NCI-H748 (cell line): ENCODE results near the gene PPIF.

Source experiments
- DNase-seq: peaks from one replicate; lab custom pipeline; 2025; ENCODE audit not compliant: unreplicated experiment; lab: John Stamatoyannopoulos, UW

The PPIF gene

DNA sequence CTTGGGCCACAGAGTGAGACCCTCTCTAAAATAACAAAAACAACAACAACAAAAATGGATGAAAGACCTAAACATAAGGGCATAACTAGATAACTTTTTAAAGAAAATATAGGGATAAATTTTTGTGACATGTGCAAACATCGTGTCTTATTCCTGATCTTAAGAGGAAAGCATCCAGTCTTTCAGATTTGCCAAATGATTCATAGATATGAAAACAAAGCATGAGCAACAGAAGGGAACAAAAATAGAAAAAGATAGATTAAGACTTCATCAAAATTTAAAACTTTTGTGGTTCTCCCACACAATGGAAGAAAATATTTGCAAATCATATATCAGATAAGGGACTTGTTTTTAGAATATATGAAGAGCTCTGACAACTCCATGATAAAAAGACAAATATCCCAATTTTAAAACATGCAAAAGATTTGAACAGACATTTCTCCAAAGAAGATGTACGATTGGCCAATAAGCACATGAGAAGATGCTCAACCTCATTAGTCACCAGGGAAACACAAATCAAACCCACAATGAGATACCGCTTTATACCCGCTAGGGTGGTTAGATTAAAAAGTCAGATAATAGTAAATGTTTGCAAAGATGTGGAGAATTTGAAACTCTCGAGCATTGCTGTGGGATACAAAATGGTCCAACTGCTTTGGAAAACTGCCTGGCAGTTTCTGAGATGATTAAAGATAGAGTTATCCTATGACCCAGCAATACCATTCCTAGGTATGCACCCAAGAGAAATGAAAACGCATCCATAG lies 20.3 kb downstream of the PPIF start:
- no peak for DNase-seq

DNA sequence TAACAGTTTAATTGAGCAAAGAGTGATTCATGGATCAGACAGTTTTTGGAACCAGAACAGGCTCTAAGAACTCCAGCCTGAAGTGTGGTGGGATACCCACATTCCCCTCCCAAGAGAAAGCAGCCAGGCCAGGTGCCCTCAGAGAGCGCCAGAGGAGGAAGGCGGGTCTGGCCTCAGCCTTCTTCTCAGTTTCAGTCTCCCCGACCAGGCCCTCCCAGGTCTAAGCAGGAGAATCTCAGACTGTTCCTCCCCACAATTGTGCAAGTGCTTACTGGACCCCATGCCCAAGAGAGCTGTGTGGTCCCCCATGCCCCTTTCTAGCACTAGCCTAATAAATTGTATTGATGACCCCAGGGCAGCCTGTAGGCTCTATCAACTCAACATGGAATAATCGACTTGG lies 25.6 kb downstream of the PPIF start:
- DNase-seq = no peak

GRCh38 chr10:79374312-79375191 lies 27.3 kb downstream of the PPIF start:
- DNase-seq = peak; percentile 53

DNA sequence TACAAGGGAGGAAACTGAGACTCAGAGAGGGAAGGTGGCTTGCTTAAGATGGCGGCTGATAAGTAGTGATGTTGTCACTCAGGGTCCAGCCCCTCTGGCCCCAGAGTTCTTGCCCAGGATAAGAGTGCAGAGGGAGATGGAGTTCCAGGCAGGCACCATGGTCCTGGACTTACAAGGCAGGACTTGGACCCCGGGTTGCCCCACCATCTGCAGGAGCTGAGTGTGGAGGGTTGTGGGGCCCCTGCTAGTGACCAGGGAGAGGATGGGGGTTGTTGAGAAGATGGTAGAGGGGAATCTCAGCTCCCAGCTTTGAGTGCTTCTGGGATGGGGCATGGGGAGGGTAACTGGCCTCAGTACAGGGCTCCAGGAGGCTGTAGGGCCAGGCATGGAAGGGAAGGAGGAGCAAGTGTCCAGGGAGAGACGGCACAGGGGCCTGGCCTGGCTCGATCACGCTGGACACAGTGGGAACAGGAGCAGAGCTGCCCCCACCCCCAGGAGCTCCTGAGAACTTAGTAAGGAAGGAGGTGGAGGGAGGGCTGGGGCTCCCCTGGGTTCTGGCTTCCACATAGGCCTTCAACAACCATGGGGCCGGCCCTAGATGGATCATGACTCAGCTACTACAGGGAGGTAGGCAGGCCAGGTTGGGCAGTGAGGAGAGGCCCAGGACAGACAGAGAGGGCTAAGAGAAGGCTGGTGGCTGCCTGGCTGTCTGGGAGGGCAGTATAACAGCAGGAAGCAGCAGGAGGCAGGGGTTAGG lies 28.2 kb downstream of the PPIF start:
- DNase-seq = no peak

DNA sequence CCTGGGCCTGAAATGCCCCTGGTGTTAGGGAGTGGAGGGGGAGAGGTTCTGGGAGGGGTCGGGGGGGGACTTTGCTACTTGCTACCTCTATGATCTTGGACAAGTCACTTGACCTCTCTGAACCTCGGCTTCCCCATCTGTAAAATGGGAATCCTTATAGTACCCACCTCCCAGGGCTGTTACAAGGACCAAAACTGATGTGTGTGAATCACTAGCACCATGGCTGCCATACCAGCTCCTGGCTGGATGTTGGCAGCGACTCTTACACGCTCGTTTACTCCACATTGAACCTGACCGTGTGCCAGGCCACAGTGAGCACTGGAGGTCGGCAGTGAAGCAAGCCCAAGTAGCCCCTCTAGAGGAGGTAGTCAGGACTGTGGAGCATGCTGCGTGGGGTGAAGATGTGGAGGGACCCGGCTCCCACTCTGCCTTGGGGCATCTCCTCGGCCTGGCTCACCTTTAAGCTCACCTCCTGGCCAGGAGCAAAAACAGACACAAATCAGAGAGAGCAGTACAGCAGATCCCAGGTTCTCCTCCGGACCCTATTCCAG lies 28.9 kb downstream of the PPIF start:
- DNase-seq = no peak

DNA sequence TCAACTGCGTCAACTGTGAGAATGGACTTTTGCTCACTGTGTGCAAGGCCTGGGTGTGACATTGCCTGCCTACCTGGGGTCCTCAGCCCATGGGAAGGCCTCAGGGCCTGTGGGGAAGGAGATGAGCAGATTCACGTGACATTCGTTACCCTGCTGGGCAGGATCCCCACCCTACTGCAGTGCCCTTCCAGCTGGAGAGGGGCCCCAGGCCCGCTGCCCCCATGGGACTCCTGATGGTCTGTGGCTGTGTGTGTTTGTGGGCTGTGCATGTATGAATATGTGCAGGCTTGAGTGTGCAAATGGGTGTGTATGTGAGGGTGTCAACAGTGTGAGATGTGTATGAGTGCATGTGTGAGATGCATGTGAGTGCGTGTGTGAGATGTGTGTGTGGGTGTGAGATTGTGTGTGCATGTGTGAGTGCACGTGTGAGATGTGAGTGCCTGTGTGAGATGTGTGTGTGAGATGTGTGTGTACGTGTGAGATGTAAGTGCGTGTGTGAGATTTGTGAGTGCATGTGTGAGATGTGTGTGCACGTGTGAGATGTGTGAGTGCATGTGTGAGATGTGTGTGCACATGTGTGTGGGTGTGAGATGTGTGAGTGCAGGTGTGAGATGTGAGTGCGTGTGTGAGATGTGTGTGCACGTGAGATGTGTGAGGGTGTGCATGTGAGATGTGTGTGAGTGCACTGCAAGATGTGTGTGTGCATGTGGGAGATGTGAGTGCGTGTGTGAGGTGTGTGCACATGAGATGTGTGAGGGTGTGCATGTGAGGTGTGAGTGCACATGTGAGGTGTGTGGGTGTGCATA lies 29.7 kb downstream of the PPIF start:
- no peak for DNase-seq

DNA sequence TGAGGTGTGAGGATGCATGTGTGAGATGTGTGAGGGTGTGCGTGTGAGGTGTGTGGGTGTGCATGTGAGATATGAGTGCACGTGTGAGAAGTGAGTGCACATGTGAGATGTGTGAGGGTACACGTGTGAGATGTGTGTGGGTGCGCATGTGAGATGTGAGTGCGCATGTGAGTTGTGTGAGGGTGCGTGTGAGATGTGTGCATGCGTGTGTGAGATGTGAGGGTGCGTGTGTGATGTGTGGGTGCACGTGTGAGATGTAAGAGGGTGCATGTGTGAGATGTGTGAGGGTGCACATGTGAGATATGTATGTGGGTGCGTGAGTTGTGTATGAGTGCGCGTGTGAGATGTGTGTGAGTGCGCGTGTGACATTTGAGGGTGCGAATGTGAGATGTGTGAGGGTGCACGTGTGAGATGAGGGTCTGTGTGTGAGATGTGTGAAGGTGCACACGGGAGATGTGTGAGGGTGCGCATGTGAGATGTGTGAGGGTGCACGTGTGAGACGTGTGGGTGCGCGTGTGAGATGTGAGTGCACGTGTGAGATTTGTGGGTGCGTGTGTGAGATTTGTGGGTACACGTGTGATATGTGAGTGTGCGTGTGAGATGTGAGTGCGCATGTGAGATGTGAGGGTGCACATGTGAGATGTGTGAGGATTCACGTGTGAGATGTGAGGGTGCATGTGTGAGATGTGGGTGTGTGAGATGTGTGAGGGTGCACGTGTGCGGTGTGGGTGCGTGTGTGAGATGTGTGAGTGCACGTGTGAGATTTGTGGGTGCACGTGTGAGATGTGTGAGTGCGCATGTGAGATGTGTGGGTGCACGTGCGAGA lies 30.5 kb downstream of the PPIF start:
- no peak for DNase-seq

DNA sequence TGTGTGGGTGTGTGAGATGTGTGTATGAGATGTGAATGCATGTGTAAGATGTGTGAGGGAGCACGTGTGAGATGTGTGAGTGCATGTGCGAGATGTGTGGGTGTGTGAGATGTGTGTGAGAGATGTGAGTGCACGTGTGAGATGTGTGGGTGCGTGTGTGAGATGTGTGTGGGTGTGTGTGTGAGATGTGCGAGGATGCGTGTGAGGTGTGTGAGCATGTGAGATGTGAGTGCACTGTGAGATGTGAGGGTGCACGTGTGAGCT lies 31.0 kb downstream of the PPIF start:
- DNase-seq = no peak

DNA sequence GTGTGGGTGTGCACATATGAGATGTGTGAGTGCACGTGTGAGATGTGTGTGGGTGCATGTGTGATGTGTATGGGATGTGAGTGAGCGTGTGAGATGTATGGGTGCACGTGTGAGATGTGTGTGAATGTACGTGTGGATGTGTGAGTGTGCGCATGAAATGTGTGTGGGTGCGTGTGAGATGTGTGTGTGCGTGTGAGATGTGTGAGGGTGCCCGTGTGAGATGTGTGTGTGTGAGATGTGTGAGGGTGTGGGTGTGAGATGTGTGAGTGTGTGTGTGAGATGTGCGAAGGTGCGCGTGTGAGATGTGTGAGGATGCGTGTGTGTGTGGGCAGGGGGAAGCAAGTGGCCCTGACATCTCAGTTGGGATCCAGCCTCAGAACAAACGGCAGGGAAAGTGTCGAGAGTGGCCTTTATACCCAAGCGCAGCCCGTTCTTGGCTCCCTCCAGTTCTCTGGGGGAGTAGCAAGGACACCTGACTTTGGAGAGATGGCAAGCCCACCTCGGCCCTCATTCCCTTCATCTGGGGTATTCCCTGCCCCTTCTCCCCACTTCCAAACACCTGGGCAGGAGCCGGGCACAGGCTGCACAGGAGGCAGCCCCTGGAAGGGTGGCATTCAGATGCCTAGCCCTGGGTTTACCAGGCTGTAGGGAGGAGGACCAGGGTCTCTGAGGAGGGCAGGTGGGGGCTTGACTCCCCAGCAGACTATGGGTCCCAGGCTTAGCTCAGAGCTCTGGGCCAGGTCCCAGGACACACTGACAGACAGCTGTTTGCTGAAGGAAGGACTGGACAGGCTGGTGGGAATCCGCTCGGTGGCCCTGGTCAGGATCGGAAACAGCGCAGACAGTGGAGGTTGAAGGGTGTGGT lies 31.6 kb downstream of the PPIF start:
- no peak for DNase-seq

DNA sequence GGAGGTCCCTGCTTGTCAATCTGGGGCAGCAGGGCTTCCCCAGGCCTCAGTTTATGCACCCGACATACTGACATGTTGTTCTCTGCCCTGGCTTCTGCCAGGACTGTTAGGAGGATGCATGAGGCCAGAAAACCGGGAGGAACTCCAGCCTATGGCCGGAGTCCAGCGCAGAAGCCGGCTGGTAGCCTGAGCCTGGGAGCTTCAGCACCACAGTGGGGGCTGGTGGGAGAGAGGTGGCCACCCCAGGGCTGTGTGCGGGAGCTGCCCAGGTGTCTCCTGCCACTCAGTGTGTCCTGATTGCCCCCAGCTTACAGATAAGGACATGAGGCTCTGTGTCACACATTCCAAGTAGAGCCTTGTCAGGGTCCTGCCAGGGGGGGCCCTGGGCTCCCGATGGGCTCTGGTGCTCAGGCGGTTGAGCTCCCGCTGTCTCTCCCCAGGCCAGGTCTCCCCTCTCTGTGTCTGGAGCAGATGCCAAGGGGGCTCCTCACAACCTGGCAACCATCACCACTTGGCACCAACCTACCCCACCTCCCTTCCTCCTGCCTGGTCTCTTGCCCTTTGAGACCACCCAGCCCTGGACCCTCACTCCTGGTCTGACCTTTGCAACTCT lies 32.3 kb downstream of the PPIF start:
- DNase-seq = no peak

DNA sequence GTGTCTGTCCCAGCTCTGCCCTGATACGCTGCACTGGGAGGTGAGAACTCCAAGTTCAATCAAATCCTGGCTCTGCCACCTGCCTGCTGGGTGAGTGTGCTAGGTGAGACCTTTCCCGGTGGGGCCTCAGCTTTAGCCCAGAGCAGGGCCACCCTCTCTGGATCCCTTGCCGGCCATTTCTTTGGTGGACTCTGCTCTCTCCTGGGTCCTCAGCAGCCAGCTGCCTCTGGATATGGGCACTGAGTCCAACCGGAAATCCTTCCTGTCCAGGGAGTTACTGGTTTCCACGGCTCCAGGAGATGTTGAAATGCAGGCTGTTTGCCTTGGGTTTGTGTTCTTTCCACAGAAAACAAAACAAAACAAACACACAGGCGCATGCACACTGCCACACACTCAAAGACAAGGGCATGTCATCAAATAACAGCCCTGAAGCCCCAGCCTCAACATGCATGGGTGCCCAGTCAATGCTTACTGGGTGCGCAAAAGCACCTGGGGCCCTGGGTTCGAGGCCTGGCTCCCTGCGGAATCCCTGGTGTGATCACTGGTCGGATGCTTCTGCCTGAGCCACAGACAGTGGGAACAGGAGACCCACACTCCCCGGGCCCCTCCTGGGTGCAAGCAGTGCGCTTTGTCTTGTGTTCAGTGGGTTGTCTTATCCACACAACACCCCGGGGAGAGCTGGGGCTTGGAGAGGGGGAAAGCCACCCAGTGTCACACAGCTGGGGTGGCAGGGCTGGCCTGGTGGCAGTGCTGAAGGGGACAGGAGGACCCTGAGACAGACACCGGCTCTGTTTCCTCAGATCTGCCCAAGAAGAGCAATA lies 33.1 kb downstream of the PPIF start:
- peak; percentile 37 for DNase-seq

DNA sequence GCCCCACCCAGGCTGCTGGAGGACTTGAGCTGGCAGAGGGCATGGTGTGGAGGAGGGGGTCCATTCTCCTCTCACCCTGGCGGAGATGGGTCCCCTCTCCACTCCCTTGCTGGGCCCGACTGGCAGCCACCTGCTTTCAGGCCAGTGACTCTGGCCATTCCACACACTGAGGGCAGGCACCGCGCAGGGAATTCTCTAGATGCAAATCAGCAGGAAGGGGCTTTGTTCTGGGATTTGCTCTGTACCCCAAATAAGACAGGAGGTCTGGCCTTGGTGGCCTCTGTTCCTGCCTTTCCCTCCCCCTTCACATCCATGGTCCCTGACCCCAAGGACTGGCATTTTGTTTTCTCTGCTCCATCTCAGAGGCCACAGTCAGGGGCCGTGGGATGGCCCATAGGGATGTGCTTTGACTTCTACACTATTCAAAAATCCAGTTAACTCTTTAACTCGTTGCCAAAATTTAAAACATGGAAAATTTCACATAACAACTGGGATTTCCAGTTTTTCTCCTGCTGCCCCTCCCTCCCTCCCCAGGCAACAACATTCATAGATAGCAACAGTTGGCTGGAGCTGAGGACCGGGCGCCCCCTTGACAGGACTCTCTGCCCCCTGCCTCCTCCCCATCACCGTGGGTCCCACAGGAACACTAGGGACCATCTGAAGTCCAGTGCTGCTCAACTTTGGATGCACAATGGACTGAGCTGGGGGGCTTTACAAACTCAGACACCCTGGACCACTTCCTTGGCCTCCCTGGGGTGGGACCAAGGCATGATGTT lies 33.9 kb downstream of the PPIF start:
- no peak for DNase-seq

- DNase-seq = no peak
These were observed 34.5 kb downstream of the PPIF start for GRCh38 chr10:79381804-79382221.

DNA sequence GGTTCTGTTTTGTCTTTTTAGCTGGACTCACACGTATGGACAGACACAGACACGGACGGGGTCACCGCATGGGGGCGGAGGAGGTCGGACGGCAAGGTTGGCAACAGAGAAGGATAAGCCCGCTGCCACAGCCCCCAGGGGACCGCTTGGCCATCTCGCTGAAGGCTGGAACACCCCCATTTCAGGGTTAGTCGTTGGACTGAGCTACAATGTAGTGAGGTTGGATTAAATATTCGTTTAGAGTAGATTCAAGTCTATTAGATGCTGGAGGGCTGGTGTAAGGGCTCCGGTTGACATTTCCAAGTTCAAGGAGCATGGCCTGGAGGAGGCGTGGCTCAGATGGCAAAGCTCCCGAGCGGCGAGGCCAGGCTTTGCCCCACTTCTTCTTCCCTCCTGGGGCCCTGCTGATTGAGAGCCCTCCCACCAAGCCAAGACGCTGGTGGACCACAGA lies 35.2 kb downstream of the PPIF start:
- no peak for DNase-seq

DNA sequence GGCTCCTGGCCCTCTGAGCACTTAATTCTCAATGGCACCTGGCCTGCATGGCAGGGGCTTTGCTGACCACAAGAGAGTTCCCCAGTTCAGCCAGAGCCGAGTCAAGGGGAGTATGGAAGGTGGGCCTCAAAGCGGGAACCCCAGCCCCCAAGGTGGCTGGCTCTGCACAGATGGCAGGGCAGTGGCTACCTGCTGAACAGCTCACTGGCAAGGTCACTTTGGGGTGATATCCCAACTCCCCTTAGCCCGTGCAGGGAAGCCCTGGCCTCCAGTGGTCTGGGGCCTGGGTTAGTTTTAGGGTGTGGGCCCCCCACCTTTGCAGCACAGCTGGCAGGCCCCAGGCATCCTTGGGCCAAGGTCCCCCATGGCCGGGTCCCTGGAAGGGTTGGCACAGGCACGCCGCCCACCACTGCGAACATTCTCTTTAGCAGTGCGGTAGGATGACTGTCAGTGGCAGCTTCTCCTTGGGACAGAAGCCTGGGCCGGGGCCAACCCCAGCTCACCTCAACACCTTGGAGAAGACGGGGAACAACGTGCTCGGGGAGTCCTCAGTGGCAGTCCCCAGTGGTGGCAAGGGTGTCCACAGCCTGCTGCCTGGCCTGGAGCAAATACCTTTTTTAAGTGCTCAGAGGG lies 36.8 kb downstream of the PPIF start:
- DNase-seq = no peak

DNA sequence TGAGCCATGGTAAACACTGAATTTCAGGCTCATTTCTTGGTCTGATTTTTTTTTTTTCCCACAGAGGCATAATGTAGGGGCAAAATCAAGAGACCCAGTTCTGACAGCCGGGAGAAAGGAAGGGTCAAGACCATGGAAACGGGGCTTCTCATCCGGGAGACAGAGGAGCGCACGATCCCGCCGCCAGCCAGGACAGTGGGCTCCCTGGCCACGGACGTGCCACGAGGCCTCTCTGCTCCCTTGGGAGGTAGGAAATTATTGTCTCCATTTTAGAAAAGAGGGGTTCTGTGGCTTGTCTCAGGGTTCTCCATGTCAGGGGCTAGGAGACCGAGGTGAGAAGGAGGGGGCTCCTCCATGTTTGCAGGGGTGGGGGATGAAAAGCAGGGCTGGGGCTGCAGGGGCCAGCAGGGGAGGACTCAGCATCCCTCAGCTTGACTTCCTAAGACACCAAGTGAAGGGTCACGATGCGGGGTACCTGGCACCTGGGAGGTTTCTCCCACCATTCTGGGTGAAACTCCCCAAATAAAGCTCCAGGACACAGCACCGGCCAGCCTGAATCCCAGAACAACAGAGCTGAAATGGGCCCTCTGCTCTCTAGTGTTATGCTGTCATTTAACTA lies 37.6 kb downstream of the PPIF start:
- DNase-seq = no peak
